Motor neuron (in vitro differentiated cells): Measurements from ENCODE around the gene NEDD9. TPM values are rescaled to one million over a fixed set of nuclear protein-coding genes. Genes with fewer than 3 reads are reported as not detected.

Experiments
- ATAC-seq, 8 experiments: fragments of 200-7000 bp; cut with Tn5 transposase; replicated peaks in 6 of 8; 2 replicates each; pipeline ENCODE4 v1.8.0; 2021; ENCODE audit warnings: mild to moderate bottlenecking in 8 of 8, moderate library complexity in 8 of 8
- H3K27ac ChIP-seq, 2 donors: fragments of 250-450 bp; sonication (Bioruptor Pico); 2 replicates each; pipeline ENCODE4 v1.9.0; 2021; ENCODE audit warnings: antibody characterized with exemption in 2 of 2, mild to moderate bottlenecking in 2 of 2, moderate library complexity in 1 of 2
- H3K4me1 ChIP-seq, 2 donors: fragments of 250-450 bp; sonication (Bioruptor Pico); replicated peaks in 1 of 2; 2 replicates each; pipeline ENCODE4 v1.6.1; 2021; ENCODE audit warnings: antibody characterized with exemption in 2 of 2, mild to moderate bottlenecking in 2 of 2, moderate library complexity in 1 of 2
- H3K4me3 ChIP-seq, 5 donors: fragments of 250-450 bp; sonication (Bioruptor Pico); 2 replicates each; pipeline ENCODE4 v1.9.0; 2021; ENCODE audit warnings: antibody characterized with exemption in 5 of 5, mild to moderate bottlenecking in 5 of 5, moderate library complexity in 4 of 5
- WGBS, 10 experiments: fragments of 450-650 bp; shearing (Covaris generic); methylation state at CpG; one replicate each; pipeline ENCODE4 v1.0.0; 2022; 5-methylcytosine and 5-hydroxymethylcytosine counted together
- in situ Hi-C, 9 experiments: fragments of 400-800 bp; cut with MboI; loops; one replicate each; pipeline ENCODE4 v1.15.0; 2021; ENCODE audit warnings: low sequenced_read_pairs in 9 of 9, low pct_unique_long_range_greater_than_20kb in 2 of 9; ENCODE audit not compliant: unreplicated experiment in 9 of 9
- total RNA-seq, 8 experiments: library from RNA; unstranded; fragments of 300-600 nt; gene quantifications; 2 replicates each; pipeline versions ENCODE4 v1.2.3 to v1.2.4, GENCODE V29; 2022

The NEDD9 gene
- total RNA-seq, 8 experiments from 2014 or later, result 1.4 to 48.0 (median 6.5) TPM

- 0 to 100% (median 82%) methylated on average over 1 of the region's 1 CpG; no CpG with 5 or more reads in 6 of the 10 experiments for WGBS, 10 experiments
- Histone ChIP-seq H3K4me3 (no peak overlapping the region), H3K27ac (no peak overlapping the region), H3K4me1 (peaks cover 6 to 13% of the 10 kb centered on the region in 2 donors)
- peak in 2 of 8 experiments; percentile 88 for ATAC-seq
- in situ Hi-C loops, result no loop called here
Measured at GRCh38 chr6:11253594-11253993, 21.1 kb upstream of the NEDD9 start.

- in situ Hi-C loops, result no loop called here
- H3K4me1 ChIP-seq, result peaks cover 6 to 13% of the 10 kb centered on the region in 2 donors
- no peak overlapping the region for H3K27ac ChIP-seq
- H3K4me3 ChIP-seq, result no peak overlapping the region
- 23 to 100% (median 60%) methylated on average over 1 to 5 of the region's 7 CpGs; no CpG with 5 or more reads in 1 of the 10 experiments for WGBS, 10 experiments
- peak in 7 of 8 experiments; percentile 31 to 92 (median 74) for ATAC-seq
Measured at GRCh38 chr6:11251553-11252360, 19.3 kb upstream of the NEDD9 start.

- 0% methylated on average over 1 of the region's 1 CpG; no CpG with 5 or more reads in 9 of the 10 experiments for WGBS, 10 experiments
- in situ Hi-C loops, result no loop called here
- peaks cover 6 to 13% of the 10 kb centered on the region in 2 donors for H3K4me1 ChIP-seq
Measured at GRCh38 chr6:11250108-11250507, 17.6 kb upstream of the NEDD9 start.

GRCh38 chr6:11248974-11249761 lies 16.7 kb upstream of the NEDD9 start:
- in situ Hi-C loops, result loop anchor here in 2 of 9 experiments (10.0 to 25.0 kb wide), 2 partner anchors 238 to 246 kb away; no protein-coding TSS in a partner anchor
- Histone ChIP-seq H3K4me3 (no peak overlapping the region), H3K27ac (no peak overlapping the region), H3K4me1 (peaks cover 6 to 13% of the 10 kb centered on the region in 2 donors)
- ATAC-seq, result no peak
- 80 to 100% (median 100%) methylated on average over 1 to 3 of the region's 3 CpGs; no CpG with 5 or more reads in 3 of the 10 experiments for WGBS, 10 experiments

More at GRCh38 chr6:11250108-11250507, 17.6 kb upstream of the NEDD9 start:
- Histone ChIP-seq H3K27ac (no peak overlapping the region), H3K4me3 (no peak overlapping the region)
- ATAC-seq, result no peak

- no peak for ATAC-seq
- Histone ChIP-seq H3K4me1 (peaks cover 2 to 5% of the 10 kb centered on the region in 2 donors), H3K27ac (no peak overlapping the region), H3K4me3 (no peak overlapping the region)
- WGBS, 10 experiments, result 33 to 100% (median 82%) methylated on average over 1 to 5 of the region's 6 CpGs; no CpG with 5 or more reads in 2 of the 10 experiments
- in situ Hi-C loops, result loop anchor here in 2 of 9 experiments (10.0 to 25.0 kb wide), 2 partner anchors 241 to 248 kb away; no protein-coding TSS in a partner anchor
Measured at GRCh38 chr6:11246722-11247121, 14.3 kb upstream of the NEDD9 start.

- WGBS, 10 experiments, result 9 to 92% (median 75%) methylated on average over 2 to 8 of the region's 9 CpGs
- H3K4me3 ChIP-seq, result no peak overlapping the region
- H3K27ac ChIP-seq, result no peak overlapping the region
- H3K4me1 ChIP-seq, result no peaks in the 10 kb centered on the region
- in situ Hi-C loops, result loop anchor here in 2 of 9 experiments (10.0 to 25.0 kb wide), 2 partner anchors 242 to 249 kb away; no protein-coding TSS in a partner anchor
- no peak for ATAC-seq
Measured at GRCh38 chr6:11245381-11246256, 13.2 kb upstream of the NEDD9 start.

GRCh38 chr6:11244387-11245126 lies 12.1 kb upstream of the NEDD9 start:
- ATAC-seq, result no peak
- H3K4me3 ChIP-seq, result no peak overlapping the region
- in situ Hi-C loops, result loop anchor here in 2 of 9 experiments (10.0 to 25.0 kb wide), 2 partner anchors 243 to 250 kb away; no protein-coding TSS in a partner anchor
- no peaks in the 10 kb centered on the region for H3K4me1 ChIP-seq
- H3K27ac ChIP-seq, result no peak overlapping the region
- 0 to 100% (median 70%) methylated on average over 1 to 2 of the region's 2 CpGs; no CpG with 5 or more reads in 1 of the 10 experiments for WGBS, 10 experiments

- Histone ChIP-seq H3K4me3 (no peak overlapping the region), H3K4me1 (no peaks in the 10 kb centered on the region), H3K27ac (no peak overlapping the region)
- 25 to 100% (median 80%) methylated on average over 1 of the region's 1 CpG; no CpG with 5 or more reads in 5 of the 10 experiments for WGBS, 10 experiments
- in situ Hi-C loops, result loop anchor here in 2 of 9 experiments (10.0 to 25.0 kb wide), 2 partner anchors 243 to 251 kb away; no protein-coding TSS in a partner anchor
- ATAC-seq, result no peak
Measured at GRCh38 chr6:11243861-11244260, 11.4 kb upstream of the NEDD9 start.

GRCh38 chr6:11242711-11243110 lies 10.2 kb upstream of the NEDD9 start:
- Histone ChIP-seq H3K27ac (no peak overlapping the region), H3K4me3 (no peak overlapping the region), H3K4me1 (no peaks in the 10 kb centered on the region)
- ATAC-seq, result peak in 4 of 8 experiments; percentile 42 to 92 (median 72)
- in situ Hi-C loops, result loop anchor here in 2 of 9 experiments (10.0 to 25.0 kb wide), 2 partner anchors 245 to 252 kb away; no protein-coding TSS in a partner anchor

- in situ Hi-C loops, result loop anchor here in 2 of 9 experiments (10.0 to 25.0 kb wide), 2 partner anchors 246 to 253 kb away; no protein-coding TSS in a partner anchor
- Histone ChIP-seq H3K27ac (no peak overlapping the region), H3K4me1 (peaks cover 2 to 3% of the 10 kb centered on the region in 2 donors), H3K4me3 (no peak overlapping the region)
- 9 to 80% (median 59%) methylated on average over 1 to 10 of the region's 17 CpGs; no CpG with 5 or more reads in 4 of the 10 experiments for WGBS, 10 experiments
- peak in 7 of 8 experiments; percentile 30 to 94 (median 68) for ATAC-seq
Measured at GRCh38 chr6:11241793-11242201, 9.3 kb upstream of the NEDD9 start.

GRCh38 chr6:11241154-11241792 lies 8.8 kb upstream of the NEDD9 start:
- no peak overlapping the region for H3K4me3 ChIP-seq
- no peak overlapping the region for H3K27ac ChIP-seq
- in situ Hi-C loops, result loop anchor here in 2 of 9 experiments (10.0 to 25.0 kb wide), 2 partner anchors 246 to 254 kb away; no protein-coding TSS in a partner anchor
- peaks cover 7 to 8% of the 10 kb centered on the region in 2 donors for H3K4me1 ChIP-seq
- WGBS, 10 experiments, result 71 to 95% (median 89%) methylated on average over 1 to 9 of the region's 11 CpGs; no CpG with 5 or more reads in 1 of the 10 experiments
- no peak for ATAC-seq
